ENCODE results near the gene DPM2.

DPM2 gene

DNA sequence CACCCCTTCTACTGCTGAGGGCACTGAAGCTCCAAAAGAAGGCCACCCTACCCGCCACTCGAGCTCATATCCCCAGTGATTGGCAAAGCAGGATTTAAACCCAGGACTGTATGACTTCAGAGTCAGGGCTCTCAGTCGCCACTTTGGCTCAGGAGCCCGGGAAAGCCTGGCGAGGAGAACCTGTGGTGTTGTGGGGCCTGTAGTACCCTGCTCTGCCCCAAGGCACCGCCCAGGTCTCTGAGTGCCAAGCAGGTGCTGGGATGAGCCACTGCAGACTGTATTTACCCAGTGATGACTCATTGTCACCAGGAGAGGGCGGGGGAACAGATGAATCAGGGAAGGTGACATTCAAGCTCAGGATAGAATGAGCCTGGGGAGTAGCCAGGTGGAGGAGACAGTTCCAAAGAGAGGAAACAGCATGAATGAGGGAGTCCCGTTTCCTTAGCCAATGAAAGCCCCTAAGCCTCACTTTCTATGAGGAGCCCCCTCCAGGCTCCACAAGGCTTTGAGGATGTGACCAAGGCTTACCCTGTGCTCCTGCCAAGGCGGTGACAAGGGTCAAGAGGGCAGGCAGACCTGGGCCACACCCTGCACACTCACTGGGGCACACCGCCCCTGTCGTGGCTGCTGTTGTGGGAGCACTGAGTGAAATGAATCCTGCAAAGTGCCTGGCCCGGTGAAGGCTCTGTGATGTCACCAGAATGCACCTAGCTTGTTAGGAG lies 17.8 kb upstream of the DPM2 start:
- DNase-seq (ENCODE audit: low read depth in 2 of 2), result peak; percentile 73 to 80

DNA sequence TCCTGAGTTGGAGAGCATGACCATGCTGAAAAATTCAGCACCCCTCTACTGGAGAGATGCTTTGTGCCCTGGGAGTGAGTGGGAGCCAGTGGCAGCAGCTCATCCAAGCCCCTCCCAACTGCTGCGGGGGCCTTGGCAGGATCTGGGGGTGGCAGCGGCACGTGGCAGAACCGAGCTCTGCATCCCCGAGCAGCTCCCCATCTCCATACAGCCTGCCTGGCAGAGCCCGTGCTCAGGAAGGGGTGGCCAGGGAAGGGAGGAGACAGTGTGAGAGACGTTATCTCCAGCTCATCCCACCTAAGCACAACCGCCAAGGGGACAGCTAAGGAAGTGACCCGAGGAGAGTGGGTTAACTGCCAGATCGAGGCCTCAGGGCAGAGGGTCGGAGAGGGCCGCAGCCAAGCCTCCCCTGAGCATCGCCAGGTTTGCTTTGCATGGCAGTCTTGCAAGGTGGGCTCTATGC lies 17.2 kb upstream of the DPM2 start:
- DNase-seq (ENCODE audit: low read depth in 2 of 2), result no peak

DNA sequence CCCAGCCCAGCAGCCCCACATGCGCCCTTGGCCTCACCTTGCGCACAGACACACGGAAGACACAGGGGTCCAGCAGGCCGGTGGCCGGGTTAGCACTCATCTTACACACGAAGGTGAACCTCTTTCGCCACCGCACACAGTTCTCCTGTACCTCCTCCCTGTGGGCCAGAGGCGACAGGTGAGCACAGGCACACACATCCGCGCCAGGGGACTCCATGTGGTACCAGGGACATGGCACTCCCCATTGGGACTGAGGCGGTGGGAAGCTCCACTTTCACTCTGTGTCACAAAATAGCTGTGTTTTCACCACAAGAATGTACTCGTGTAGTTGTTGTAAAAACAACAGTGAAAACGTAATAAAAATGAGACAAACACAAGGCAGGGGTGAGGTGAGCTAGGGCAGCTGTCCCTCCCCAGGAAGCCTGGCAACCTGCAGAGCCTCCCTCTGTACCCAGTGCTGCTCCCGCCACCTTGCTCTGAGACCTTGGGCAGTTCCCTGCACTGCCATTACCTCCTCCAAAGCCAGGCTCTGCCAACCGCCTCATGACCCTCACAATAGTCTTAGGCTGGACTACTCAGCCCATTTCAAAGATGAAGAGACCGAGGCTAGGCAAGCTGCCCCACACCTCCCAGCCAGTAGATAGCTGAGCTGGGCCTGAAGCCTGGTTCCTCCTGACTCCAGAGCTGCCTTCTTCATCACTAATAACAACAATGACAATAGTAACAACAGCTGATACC lies 16.3 kb upstream of the DPM2 start:
- no peak for DNase-seq (ENCODE audit: low read depth in 2 of 2)

DNA sequence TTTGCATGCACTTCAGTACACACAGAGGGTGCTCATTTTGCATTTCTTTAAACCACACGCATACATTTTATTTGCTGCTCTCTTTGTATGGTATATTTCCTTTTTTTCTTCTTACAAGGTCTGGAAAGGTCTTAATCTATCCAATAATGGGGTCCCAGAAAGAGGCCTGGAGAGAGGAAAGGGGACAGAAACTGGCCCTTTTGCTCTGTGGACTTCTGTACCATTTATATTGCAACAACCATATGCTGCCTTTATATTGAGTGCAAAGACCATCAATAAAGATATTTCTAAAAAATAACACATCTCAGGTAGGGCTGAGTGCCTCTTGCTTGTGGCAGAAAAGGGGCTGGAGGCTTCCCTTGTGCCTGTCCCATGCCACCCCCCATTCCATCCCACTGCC lies 15.5 kb upstream of the DPM2 start:
- no peak for DNase-seq (ENCODE audit: low read depth in 2 of 2)

DNA sequence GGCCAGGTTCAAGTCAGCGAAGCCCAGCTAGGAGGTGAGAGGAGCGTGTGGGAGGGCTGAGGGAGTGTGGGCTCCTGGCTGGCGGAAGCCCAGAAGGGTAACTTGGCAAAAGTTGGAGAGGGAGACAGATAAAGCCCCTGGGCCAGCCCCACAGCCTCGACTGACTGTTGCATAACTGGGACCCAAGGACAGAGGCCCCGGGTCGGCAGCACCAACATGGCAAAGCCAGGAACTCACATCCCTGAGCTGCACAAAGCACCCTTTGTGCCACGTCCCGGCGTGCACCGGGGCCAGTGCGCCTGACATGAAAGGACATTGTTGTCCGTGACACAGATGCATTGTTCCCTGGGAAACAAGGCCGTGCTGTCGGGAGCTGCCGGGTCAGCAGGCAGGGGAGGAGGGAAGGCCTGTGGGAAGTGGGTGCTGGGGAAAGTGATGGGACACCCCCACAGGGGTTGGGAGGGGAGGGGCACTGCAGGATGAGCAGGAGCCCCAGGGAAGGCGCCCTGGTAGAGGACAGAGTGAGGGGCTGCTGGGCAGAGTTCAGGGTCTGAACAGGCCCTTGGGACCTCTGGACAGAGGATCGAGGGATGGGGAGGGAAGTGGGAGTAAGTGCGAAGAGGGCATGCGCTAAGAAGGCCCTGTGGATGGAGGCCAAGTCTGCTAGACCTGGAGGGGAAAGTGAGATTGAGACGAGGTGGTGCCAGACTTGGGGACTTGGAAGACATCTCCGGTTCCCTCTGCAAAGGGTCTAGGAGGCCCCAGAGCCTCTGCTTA lies 13.0 kb upstream of the DPM2 start:
- no peak for DNase-seq (ENCODE audit: low read depth in 2 of 2)

DNA sequence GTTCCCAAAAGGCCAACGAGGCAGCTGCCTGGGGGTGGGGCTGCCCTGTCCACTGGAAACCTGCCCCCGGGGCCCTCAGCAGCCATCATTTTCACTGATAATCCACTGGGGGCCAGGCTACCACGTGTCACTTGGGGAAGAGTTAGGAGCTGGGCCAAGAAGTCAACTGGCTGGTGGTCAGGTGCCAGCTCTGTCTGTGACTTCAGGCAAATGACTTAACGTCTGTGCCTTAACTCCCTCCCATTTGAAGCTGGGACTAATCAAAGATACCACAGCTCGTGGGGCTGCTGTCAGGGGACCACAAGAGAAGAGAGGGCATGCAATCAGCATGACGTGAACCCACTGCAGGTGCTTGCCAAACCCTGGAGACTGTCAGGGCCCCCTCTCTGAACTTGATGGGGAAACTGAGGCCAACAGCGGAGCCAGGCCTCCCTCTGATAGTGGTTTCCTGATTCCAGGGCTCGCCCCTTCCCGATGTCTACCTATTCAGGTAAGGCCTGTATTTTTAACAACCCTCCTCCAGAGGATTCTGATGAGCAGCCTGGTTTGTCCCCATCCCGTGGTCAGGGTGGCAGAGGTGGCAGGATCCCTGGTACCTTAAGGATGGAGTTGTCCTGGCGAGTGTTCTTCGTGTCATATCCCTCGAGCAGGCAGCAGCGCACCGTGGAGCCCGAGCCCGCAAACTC lies 12.3 kb upstream of the DPM2 start:
- no peak for DNase-seq (ENCODE audit: low read depth in 2 of 2)

DNA sequence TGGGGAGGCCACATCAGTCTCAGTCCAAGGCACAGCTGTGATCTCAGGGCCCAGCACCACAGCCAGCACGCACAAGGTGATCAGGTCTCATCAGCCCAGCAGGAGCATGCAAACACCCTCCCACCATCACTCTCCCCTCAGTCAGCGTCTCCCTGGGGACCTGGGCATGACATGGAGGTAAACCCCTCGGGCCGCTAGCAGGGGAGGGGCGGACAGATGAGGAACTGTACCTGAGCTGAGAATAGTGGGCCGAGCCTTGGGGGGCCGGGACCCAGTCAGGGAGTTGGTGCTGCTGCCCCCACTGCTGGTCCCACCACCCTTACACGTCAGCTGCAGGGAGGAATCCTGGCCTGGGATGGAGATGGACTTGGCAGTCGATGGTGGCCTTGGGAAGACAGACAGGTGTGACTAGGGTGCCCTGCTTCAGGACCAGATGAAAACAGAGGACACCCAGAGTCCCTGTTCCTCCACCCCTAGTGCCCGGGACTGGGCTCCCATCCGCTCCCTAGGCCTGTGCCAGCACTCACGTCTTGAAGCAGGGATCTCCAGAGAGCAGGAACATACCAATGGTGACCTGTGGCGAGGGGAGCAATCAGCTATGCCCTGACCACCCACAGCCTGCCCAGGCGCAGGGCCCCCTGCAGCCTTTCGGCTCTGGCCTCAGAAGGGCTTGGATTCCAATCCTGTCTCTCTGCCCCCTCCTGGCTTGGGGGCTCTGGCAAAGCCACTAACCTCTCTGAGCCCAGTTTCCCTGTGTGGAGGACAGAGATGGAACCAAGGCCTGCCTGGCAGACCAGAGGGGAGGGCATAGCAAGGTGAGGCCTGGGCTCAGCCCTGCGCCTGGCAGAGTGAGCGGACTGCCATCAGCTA lies 10.4 kb upstream of the DPM2 start:
- DNase-seq (ENCODE audit: low read depth in 2 of 2), result no peak

DNA sequence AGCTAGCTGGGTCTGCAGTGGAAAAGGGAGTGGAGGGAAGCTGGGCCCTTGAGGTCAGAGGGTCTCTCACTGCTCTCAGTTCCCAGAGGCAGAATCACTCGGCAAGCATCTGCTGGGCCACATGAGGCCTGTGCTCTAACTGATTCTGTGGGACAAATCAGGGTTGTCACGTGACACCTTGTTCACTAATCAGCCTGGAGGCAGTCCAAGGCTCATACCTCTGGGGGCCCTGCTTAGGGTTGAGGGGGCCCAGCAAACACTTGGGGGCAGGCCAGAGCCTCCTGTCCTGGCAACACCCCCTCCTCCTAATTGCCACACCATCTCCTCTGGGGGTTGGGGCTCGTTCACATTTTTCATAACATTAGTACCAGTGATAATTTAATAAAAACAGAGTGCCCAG lies 9.1 kb upstream of the DPM2 start:
- no peak for DNase-seq (ENCODE audit: low read depth in 2 of 2)

DNA sequence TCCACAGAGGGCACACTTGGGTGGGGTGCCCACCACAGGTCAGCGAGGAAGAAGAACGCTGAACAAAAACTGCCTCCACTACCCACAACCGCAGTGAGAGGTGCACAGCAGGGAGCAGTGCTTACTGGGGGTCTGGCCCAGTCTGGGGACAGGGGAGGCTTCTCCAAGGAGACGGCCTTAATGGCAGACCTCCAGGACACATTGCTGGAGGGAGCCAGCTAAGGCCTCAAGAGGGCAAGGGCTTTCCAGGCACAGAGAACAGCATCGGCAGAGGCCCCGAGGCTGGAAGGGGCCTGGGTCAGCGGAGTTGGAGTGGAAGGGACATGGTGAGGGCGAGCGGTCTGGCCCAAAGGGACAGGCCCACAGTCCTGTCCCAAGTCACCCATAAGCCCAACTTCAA lies 8.3 kb upstream of the DPM2 start:
- DNase-seq (ENCODE audit: low read depth in 2 of 2), result no peak

DNA sequence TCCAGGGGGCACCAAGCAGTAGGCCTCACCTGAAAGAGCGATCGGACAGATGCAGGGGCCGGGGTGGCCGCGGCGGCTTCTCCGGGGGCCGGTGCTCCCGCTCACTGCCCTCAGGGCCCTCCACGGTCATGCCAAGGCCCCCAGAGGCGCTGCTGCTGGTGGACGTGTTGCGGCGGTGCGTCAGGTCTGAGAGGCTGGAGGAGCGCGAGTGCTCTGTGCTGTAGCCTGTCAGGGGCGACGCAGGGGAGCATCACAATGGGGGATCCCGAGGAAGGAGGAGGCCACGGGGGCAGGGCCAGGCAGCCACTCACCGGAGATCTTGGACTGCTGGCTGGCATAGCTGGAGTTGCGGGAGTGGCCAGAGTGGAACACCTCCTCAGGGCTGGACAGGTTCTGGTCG lies 7.7 kb upstream of the DPM2 start:
- DNase-seq (ENCODE audit: low read depth in 2 of 2), result no peak

DNA sequence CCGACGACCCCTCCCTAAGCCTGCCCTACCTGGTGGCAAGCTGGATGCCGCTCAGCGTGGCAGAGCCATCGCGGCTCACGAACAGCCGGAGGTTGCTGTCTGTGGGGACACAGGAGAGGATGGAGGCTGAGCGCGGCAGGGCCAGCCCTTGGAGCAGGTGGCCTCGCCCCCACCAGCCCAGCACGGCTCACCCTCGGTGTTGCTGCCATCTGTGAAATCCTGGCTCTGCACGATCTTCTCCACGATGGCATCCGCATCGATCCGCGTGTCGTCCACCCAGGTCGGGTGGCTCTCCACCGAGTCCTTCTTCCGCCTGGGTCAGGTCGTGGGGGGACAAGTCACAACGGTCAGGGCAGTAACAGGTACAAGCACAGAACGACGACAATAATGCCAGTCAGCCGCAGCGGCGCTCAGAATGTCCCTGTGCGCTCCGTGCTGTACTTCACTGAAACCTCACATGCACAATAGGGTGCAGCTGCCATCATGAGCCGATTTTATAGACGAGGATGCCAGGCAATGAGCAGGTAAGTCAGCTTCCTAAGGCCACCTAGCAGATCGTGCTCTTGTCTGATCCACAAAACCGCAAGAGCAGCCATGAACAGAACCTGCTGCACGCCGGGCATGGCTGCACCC lies 7.0 kb upstream of the DPM2 start:
- DNase-seq (ENCODE audit: low read depth in 2 of 2), result no peak

DNA sequence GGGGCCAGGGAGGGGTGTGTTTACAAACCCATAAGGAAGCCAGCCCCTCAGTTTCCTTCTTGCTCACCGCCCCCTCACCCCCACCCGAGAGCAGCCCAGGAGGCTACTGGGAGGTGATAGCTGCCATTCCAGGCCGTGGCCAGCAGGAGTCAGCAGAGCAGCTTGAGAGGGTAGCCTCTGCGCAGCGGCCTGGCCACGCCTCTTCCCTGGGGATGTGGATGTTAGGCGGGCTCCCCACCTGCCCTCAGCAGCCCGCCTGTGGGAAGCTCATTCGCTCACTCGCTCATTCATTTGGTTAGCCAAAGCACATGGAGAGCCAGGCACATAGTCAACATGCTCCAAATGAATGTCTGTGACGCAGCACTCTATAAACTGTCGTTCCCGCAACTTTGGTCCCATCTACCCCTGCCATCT lies 6.1 kb upstream of the DPM2 start:
- DNase-seq (ENCODE audit: low read depth in 2 of 2), result peak; percentile 78 to 83

DNA sequence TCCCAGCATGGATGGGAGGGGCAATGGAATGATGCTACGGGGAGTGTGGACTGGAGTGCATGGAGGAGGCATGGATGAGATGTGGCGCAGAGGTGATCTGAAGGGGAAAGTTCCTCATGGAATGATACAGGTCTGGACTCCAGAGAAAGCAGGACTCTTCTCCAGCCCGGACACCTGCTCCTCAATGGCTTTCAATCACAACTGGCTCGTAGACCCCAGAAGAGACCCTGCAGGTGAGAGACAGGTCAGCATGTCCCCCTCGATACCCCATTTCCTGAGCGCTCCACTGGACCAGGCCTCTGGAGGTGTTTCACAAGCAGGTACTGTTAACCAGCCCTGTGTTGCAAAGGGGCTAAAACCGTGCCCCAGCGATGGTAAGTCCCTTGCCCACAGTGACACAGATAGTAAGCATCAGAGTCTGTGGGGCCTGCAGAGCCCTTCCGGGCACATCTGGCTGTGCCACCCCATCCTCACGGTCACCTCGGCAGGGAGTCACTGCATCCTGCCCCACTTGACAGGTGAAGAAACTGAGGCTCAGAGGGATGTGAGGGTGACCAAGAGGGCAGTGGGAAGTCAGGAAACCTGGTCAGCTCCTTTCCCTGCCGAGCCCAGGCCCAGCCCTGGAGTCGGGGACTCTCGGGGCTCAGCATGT lies 5.5 kb upstream of the DPM2 start:
- no peak for DNase-seq (ENCODE audit: low read depth in 2 of 2)

DNA sequence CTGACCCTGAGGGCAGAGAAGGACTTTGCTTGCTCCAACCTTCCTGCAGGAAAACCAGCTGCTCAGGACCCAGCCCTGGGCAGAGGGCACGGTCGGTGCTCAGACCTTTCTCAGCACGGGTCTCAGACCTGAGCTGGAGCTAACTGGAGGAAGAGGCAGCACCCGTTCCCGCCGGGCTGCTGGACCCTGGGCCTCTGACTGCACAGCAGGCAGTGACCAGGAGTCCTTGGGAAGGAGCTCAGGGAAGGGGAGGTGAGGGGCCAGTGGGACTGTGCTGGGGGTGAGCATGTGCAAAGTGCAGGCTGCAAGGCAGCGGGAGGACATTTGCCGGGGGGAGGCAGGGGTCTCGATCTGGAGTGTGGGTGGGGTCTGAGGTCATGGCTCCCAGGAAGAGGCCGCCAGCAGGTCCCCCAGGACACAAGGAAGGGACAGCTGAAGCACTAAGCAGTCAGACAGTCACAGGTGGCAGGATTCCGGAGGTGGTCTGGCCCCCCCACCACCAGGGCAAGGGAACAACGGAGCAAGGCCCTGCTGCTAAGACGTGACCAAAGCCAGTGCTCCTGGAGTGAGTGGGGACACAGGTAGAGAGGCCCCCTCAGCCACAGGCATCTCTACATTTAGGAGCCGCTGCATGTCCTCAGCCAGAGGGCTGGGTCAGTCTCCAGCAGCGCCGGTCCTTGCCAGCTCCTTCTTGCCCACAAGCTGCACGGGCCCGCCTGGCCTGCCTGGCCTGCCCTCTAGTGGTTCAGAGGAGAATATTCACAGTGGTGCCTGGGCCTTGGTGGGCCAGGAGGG lies 4.8 kb upstream of the DPM2 start:
- DNase-seq (ENCODE audit: low read depth in 2 of 2), result peak in 1 of 2 donors; percentile 39

DNA sequence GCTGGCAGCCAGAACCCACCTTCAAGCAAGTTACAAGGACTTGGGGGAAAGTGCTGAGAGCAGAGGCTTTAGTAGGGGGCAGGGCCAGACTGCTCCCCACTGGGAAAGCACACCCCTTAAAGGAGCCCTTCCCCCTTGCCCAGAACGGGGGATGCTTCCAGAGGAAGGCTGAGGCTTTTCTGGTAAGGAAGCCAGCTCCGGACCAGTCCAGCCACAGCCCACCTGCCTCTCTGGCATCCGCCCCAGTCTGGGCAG lies 4.2 kb upstream of the DPM2 start:
- DNase-seq (ENCODE audit: low read depth in 2 of 2), result no peak

DNA sequence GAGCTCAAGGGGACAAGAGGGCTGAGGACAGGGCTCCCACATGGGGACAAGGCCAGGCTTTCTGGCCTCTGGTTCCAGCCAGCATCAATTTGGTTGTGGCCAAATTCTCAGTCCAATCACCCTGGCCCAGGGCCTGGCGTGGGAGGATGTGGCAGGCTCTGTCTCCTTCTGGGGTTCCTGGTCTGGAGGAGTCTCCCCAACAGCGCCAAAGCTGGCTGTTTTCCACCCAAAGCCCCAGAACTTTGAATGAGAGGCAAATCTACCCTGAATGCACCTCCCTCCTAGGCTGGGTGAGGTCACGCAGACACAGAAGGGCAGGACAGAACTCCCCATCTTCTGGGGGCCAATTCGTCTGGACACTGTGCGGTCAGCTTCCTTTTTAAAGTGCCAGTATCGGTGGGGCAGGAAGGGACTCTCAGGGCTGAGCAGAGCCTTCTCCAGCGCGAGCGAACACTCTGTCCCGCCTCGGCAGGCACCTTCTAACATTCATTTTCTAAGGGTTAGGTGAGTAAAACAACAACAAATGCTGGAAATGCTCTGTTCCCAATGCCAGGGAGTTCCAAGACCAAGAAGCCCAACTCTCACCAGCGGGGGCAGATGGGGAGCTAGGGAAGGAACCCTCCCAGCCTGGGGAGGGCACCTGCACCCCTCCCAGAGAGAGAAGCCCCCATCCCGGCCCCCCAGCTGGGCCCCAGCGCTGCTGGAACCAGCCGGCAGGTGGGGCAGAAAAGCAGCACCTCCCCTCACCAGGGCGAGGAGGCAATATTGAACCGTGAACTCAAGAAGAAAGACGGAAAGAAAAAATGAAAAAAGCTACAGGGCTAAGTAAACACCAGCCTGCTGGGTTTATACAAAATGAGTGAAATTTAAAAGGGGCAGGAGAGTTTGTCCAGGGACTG lies 3.7 kb upstream of the DPM2 start:
- DNase-seq (ENCODE audit: low read depth in 2 of 2), result no peak

DNA sequence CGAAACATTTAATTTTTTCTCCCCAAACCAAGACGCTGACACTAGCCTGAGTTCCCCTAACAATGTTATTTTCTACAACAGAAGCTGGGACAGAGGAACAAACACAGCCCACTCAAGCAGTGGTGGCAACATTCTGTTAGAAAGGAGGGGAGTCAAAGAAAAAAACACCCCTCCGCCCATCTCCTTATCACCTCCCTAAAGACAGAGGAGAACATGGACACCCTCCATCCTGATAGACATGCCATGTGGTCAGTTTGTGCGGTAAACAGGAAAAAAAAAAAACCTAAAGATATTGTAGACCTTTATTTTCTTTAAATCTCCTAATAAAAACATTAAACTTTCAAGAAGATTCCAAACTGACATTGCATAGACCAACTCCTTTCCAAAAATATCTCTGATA lies 2.9 kb upstream of the DPM2 start:
- no peak for DNase-seq (ENCODE audit: low read depth in 2 of 2)

DNA sequence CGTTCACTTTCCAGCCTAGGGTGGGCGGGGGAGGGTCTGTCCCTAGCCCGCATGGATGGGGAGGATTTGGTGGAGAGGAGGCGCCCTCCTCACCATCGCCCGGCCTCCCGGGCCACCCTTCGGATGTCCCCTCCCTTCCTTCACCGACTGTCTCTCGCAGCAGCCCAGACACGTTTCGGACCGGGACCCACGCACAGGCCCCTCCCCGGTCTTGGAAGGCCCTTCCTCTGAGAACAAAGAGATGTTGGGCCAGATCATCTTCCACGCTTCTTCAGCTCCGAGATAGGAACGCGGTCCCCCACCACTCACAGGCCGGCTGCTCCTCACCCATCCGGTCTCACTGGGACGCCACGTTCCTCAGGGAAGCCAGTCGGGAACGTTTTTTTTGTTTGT lies 640 bp upstream of the DPM2 start:
- no peak for DNase-seq (ENCODE audit: low read depth in 2 of 2)

DNA sequence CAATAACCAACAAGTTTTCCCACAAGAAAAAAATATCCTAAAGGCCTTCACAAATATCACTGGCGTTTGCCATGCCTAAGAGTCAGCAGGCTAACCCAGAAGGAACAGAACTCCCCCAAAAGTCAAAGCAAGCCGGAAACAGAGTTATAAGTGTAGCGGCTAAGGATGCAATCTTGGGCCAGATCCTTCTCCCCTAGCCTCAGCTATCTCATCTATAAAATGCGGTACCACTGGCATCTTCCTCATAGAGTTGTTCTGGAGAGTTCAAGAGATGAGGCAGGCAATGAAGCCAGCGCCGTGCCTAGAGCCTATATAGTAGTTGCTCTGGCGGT lies 632 bp downstream of the DPM2 start:
- DNase-seq (ENCODE audit: low read depth in 2 of 2), result no peak

Data from activated CD4-positive, alpha-beta T cell treated with anti-CD3 and anti-CD28 coated beads for 24 hours (primary cell).